Pancreas (tissue), 10 donors: Measurements from ENCODE around the gene HAL. TPM values are rescaled to one million over a fixed set of nuclear protein-coding genes. Genes with fewer than 3 reads are reported as not detected.

Experiments
- ATAC-seq, 4 donors: fragments of 200-7000 bp; cut with Tn5 transposase; one replicate each; pipeline versions ENCODE4 v1.8.0 to v1.9.1; 2020; ENCODE audit warnings: mild to moderate bottlenecking in 4 of 4, moderate library complexity in 4 of 4
- DNase-seq, 6 donors: peaks; one replicate each; pipeline ENCODE4 v3.0.0-alpha.2; 2020
- FAIRE-seq: peaks from 2 replicates; lab custom pipeline; 2012; peaks lifted over from hg19 to GRCh38; lab: Jason Lieb, UNC
- H3K27ac ChIP-seq, 4 donors: fragments of 200-600 bp; sonication (generic); 1 replicate in 3 of 4; 2 replicates in 1 of 4; pipeline versions ENCODE4 v1.5.0 to v1.8.0; 2020
- H3K27me3 ChIP-seq, 4 donors: fragments of 200-600 bp; one replicate each; pipeline ENCODE4 v1.8.0; 2021
- H3K36me3 ChIP-seq, 3 donors: fragments of 200-600 bp; sonication (generic) in 1 of 3; one replicate each; pipeline versions ENCODE4 v1.5.0 to v1.8.0; 2020 to 2021
- H3K4me1 ChIP-seq, 3 donors: fragments of 200-600 bp; one replicate each; pipeline ENCODE4 v1.8.0; 2021
- H3K4me3 ChIP-seq, 4 donors: fragments of 200-600 bp; sonication (generic) in 2 of 4; one replicate each; pipeline versions ENCODE4 v1.5.0 to v1.8.0; 2020 to 2021
- H3K9me3 ChIP-seq, 4 donors: fragments of 200-600 bp; one replicate each; pipeline ENCODE4 v1.8.0; 2021
- CTCF ChIP-seq, 4 donors: fragments of 200-600 bp; sonication (generic) in 3 of 4; IDR thresholded peaks; one replicate each; pipeline versions ENCODE4 v1.5.0 to v1.8.0; 2021; ENCODE audit warnings: antibody characterized with exemption in 4 of 4
- WGBS, 2 donors: extraction: QIAGEN DNeasy Blood & Tissue Kit; methylation state at CpG; one replicate each; pipeline ENCODE4 v1.1.7; 2013; 5-methylcytosine and 5-hydroxymethylcytosine counted together
- intact Hi-C, 3 donors: fragments of 100-400 bp; cut with DNase I; formaldehyde crosslinking; loops; one replicate each; pipeline versions ENCODE4 v1.11.1 to v1.14.2; 2022
- polyA plus RNA-seq, 2 donors: library from polyadenylated mRNA; stranded (reverse); fragments of 200-250 nt; gene quantifications; one replicate each; pipeline ENCODE4 v1.2.3, GENCODE V29; 2013
- total RNA-seq, 6 donors: library from RNA; stranded (reverse); fragmentation: NEBNext Ultra II Directional in 4 of 6; extraction: Animal tissue kit (Norgen Biotek cat#: 25700) in 4 of 6; gene quantifications; one replicate each; pipeline versions ENCODE4 v1.2.1 to v1.2.4, GENCODE V29; 2021 to 2023
- donor health status: healthy with polysubstance abuse.
- donor health status: DM: no; HTN: no; CAD: no; lungs with moderate emphysema.
- donor health status: DM: no; HTN: no; CAD: no.
- donor health status: control.
- donor health status: control.
- donor health status: Bipolar disorder and iron deficiency.
- donor health status: DM: yes; HTN: yes; CAD: no.
- donor health status: DM: no; HTN: no; CAD: no.
- donor health status: DM: no; HTN: no; CAD: no.
- donor health status: DM: yes; HTN: yes; CAD: no.

The HAL gene
- total and polyA plus RNA-seq, 8 donors, result 0.08 to 1.2 (median 0.58) TPM; not detected in 1

- Histone ChIP-seq H3K27ac (no peak overlapping the region), H3K36me3 (no peaks in the 10 kb centered on the region), H3K27me3 (no peaks in the 10 kb centered on the region), H3K4me3 (no peak overlapping the region), H3K9me3 (no peaks in the 10 kb centered on the region), H3K4me1 (no peaks in the 10 kb centered on the region)
- no peak for TF ChIP-seq CTCF (IDR thresholded peaks at IDR 0.05)
- 70 to 77% methylated on average over 11 of the region's 11 CpGs for WGBS, 2 donors
- ATAC-seq, result no peak
- DNase-seq, result no peak
- intact Hi-C loops, result no loop called here
- no peak for FAIRE-seq
Observed at GRCh38 chr12:95988506-95989275, 7.5 kb downstream of the HAL start.

- no peak overlapping the region for H3K27ac ChIP-seq
- intact Hi-C loops, result no loop called here
- FAIRE-seq, result no peak
- no peak for TF ChIP-seq CTCF (IDR thresholded peaks at IDR 0.05)
- H3K4me3 ChIP-seq, result no peak overlapping the region
- H3K9me3 ChIP-seq, result no peaks in the 10 kb centered on the region
- no peaks in the 10 kb centered on the region for H3K27me3 ChIP-seq
- DNase-seq, result no peak
- H3K4me1 ChIP-seq, result no peaks in the 10 kb centered on the region
- WGBS, 2 donors, result 76 to 78% methylated on average over 14 of the region's 14 CpGs
- H3K36me3 ChIP-seq, result no peaks in the 10 kb centered on the region
- no peak for ATAC-seq
Observed at GRCh38 chr12:95986635-95987570, 9.2 kb downstream of the HAL start.

DNA sequence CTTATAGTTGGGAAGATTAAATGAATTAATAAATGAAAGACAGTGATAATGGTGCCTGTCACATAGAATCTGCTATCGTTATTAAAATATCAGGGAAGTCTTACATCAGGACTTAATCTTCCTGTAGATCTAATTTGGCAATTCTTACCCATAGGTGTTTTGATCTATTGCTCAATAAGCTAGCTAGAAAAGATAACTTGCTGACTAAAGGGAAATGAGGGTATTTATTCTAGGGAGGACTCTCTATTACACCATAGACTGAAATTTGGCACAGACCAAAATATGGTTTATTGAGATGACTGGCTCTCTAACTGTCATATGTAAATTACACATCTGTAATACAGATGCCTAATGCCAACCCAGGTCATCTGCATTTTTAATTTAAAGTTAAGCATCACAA lies 11.5 kb downstream of the HAL start:
- intact Hi-C loops, result no loop called here
- Histone ChIP-seq H3K4me3 (no peak overlapping the region), H3K27me3 (no peaks in the 10 kb centered on the region), H3K36me3 (no peaks in the 10 kb centered on the region), H3K9me3 (no peaks in the 10 kb centered on the region), H3K27ac (no peak overlapping the region), H3K4me1 (no peaks in the 10 kb centered on the region)
- TF ChIP-seq CTCF (IDR thresholded peaks at IDR 0.05), result no peak
- DNase-seq (no peak), ATAC-seq (no peak), FAIRE-seq (no peak)
- WGBS, 2 donors, result 81 to 85% methylated on average over 1 of the region's 1 CpG

DNA sequence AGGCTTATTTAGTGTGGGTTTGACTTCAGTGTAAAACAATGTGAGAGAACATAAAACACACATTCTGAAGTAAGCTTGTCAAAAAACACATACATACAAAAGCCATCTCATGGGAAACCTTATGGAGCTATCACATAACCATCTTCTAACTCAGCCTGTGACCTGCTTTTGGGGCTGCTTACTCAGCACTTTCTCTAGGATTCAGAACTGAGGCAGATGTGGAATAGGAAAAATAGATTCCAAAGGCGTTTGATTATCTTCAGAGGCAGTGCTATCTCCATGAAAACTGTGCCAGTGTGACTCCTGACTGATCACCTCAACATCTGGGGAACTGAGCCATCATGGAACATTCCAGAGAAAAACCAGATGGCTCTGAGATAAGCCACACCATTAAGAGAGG lies 13.5 kb downstream of the HAL start:
- H3K4me1 ChIP-seq, result no peaks in the 10 kb centered on the region
- intact Hi-C loops, result no loop called here
- TF ChIP-seq CTCF (IDR thresholded peaks at IDR 0.05), result no peak
- no peaks in the 10 kb centered on the region for H3K27me3 ChIP-seq
- H3K27ac ChIP-seq, result no peak overlapping the region
- H3K4me3 ChIP-seq, result no peak overlapping the region
- no peaks in the 10 kb centered on the region for H3K36me3 ChIP-seq
- no peaks in the 10 kb centered on the region for H3K9me3 ChIP-seq
- ATAC-seq, result no peak
- WGBS, 2 donors, result 54 to 63% methylated on average over 1 of the region's 1 CpG
- no peak for FAIRE-seq
- DNase-seq, result no peak
